Body of pancreas (tissue), 4 donors: ENCODE results near the gene NOC2L.

Experiments
- POLR2A ChIP-seq, 3 donors: fragments of 450-650 bp; IDR thresholded peaks; one replicate each; pipeline ENCODE4 v1.6.1; 2016; ENCODE audit warnings: antibody characterized with exemption in 3 of 3, mild to moderate bottlenecking in 2 of 3
- TF ChIP-seq, protein P1 (sequence below), 7 experiments: fragments of 450-650 bp in 4 of 7; fragments of 200-600 bp in 3 of 7; sonication (generic) in 3 of 7; IDR thresholded peaks; one replicate each; pipeline ENCODE4 v1.5.1; 2016 to 2019; ENCODE audit warnings: antibody characterized with exemption in 7 of 7

DNA sequence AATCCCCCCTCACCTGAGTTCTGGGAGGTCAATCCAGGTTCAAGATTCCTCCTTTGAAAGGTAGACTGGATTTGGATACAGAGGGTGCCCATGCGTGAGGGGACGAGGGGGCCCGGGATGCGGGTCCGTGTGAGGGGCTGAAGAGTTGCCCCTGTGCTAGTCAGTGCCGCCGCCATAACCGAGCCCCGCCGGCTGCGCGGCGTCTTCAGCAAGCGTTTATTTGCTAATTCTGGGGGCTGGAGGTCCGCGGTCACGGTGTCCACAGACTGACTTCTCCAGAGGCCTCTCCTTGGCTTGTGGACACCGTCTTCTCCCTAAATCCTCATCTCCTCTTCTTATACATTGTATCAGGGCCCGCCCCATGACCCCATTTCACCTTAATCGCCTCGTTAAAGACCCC lies 56.3 kb downstream of the NOC2L start:
- TF ChIP-seq, protein P1, sequence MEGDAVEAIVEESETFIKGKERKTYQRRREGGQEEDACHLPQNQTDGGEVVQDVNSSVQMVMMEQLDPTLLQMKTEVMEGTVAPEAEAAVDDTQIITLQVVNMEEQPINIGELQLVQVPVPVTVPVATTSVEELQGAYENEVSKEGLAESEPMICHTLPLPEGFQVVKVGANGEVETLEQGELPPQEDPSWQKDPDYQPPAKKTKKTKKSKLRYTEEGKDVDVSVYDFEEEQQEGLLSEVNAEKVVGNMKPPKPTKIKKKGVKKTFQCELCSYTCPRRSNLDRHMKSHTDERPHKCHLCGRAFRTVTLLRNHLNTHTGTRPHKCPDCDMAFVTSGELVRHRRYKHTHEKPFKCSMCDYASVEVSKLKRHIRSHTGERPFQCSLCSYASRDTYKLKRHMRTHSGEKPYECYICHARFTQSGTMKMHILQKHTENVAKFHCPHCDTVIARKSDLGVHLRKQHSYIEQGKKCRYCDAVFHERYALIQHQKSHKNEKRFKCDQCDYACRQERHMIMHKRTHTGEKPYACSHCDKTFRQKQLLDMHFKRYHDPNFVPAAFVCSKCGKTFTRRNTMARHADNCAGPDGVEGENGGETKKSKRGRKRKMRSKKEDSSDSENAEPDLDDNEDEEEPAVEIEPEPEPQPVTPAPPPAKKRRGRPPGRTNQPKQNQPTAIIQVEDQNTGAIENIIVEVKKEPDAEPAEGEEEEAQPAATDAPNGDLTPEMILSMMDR (IDR thresholded peaks at IDR 0.05), result no peak
- no peak for TF ChIP-seq POLR2A (IDR thresholded peaks at IDR 0.05)
